Parathyroid adenoma (tissue), 2 donors: Measurements from ENCODE around the gene PLEKHG5.
A peak's percentile ranks its signal among the peaks of the same experiment; 100 is the strongest.

Experiments
- H2AFZ ChIP-seq: fragments of 300-600 bp; sonication (generic); one replicate; pipeline ENCODE4 v1.7.0; 2017; ENCODE audit warnings: antibody characterized with exemption, mild to moderate bottlenecking
- H3K27ac ChIP-seq: fragments of 300-600 bp; sonication (generic); one replicate; pipeline ENCODE4 v1.7.0; 2017
- H3K27me3 ChIP-seq: fragments of 300-600 bp; sonication (generic); one replicate; pipeline ENCODE4 v1.7.0; 2017; ENCODE audit warnings: low read length; ENCODE audit not compliant: control insufficient read depth, insufficient read depth
- H3K36me3 ChIP-seq: fragments of 300-600 bp; sonication (generic); one replicate; pipeline ENCODE4 v1.7.0; 2017; ENCODE audit warnings: low read length; ENCODE audit not compliant: control insufficient read depth, insufficient read depth
- H3K4me1 ChIP-seq: fragments of 300-600 bp; sonication (generic); one replicate; pipeline ENCODE4 v1.7.0; 2017; ENCODE audit warnings: control low read depth
- H3K4me2 ChIP-seq: fragments of 300-600 bp; sonication (generic); one replicate; pipeline ENCODE4 v1.7.0; 2017; ENCODE audit warnings: low read length
- H3K4me3 ChIP-seq: fragments of 300-600 bp; sonication (generic); one replicate; pipeline ENCODE4 v1.7.0; 2017; ENCODE audit warnings: low read depth, low read length
- H3K79me2 ChIP-seq: fragments of 300-600 bp; sonication (generic); one replicate; pipeline ENCODE4 v1.7.0; 2017; ENCODE audit warnings: control low read depth
- H3K9ac ChIP-seq: fragments of 300-600 bp; sonication (generic); one replicate; pipeline ENCODE4 v1.7.0; 2017; ENCODE audit warnings: mild to moderate bottlenecking
- H3K9me3 ChIP-seq: fragments of 300-600 bp; sonication (generic); one replicate; pipeline ENCODE4 v1.7.0; 2017; ENCODE audit warnings: low read length; ENCODE audit not compliant: control insufficient read depth
- TF ChIP-seq, protein P1 (sequence below): fragments of 300-600 bp; sonication (generic); IDR thresholded peaks from one replicate; pipeline ENCODE4 v1.7.0; 2017; ENCODE audit warnings: antibody characterized with exemption, mild to moderate bottlenecking
- donor health status: primary hyperparathyroidism.

The PLEKHG5 gene

DNA sequence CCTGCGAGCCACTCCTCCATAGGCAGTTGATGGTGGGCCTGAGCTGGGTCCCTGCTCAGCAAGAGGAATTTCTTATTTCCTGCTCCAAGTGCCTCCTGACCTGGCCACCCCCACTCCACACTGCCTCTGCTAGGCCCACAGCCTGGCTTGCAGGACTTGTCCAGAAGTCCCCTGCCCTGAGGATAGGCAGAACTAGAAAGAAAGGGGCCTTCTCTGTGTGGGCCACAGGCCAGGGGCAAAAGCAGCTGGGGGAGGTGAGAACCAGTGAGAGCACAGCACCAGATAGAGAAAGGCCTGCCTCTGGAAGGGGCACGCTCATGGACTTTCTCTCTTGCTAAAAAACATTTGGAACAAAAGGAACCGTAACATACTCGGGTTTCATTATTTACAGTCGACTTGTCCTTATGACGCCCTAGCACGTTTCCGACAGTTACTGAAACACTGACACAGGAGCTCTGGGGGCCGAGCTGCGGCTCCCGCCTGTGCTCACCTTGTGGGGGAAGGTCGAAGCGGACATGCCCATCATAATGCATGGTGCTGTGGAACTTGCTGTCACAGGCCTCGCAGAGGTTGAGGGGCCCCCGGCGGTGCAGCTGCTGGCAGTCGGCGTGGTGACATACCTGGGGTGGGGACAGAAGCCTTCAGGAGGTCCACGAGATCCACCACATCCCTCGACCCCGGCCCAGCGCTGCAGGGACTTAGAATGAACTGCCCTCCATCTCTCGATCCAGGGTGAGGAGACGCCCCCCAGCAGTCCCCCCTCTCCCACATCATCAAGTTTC lies 14.2 kb downstream of the PLEKHG5 start:
- H3K4me2 ChIP-seq: no peak overlapping the region
- H2AFZ ChIP-seq: no peak overlapping the region
- H3K36me3 ChIP-seq: no peaks in the 10 kb centered on the region
- H3K4me1 ChIP-seq: peaks cover 7% of the 10 kb centered on the region
- no peaks in the 10 kb centered on the region for H3K27me3 ChIP-seq
- H3K79me2 ChIP-seq: no peaks in the 10 kb centered on the region
- no peak overlapping the region for H3K9ac ChIP-seq
- TF ChIP-seq, protein P1, sequence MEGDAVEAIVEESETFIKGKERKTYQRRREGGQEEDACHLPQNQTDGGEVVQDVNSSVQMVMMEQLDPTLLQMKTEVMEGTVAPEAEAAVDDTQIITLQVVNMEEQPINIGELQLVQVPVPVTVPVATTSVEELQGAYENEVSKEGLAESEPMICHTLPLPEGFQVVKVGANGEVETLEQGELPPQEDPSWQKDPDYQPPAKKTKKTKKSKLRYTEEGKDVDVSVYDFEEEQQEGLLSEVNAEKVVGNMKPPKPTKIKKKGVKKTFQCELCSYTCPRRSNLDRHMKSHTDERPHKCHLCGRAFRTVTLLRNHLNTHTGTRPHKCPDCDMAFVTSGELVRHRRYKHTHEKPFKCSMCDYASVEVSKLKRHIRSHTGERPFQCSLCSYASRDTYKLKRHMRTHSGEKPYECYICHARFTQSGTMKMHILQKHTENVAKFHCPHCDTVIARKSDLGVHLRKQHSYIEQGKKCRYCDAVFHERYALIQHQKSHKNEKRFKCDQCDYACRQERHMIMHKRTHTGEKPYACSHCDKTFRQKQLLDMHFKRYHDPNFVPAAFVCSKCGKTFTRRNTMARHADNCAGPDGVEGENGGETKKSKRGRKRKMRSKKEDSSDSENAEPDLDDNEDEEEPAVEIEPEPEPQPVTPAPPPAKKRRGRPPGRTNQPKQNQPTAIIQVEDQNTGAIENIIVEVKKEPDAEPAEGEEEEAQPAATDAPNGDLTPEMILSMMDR: no peak
- no peak overlapping the region for H3K27ac ChIP-seq
- H3K4me3 ChIP-seq: no peak overlapping the region
- no peaks in the 10 kb centered on the region for H3K9me3 ChIP-seq

DNA sequence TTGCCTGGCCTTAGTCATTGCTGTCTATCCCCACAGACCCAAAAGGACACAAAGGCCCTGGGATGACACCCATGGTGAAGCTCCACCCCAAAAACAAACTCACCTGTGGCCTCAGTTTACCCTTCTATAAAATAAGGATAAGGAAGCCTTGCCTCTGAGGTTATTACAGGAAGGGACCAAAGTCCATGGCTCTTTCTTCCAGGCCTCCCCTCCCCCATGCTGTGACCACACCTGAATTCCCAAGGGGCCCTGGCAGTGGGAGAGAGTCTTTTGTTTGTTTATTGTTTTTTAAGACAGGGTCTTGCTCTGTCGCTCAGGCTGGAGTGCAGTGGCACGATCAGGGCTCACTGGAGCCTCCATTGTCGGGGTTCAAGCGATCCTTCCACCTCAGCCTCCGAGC lies 15.0 kb downstream of the PLEKHG5 start:
- Histone ChIP-seq H3K4me1 (peaks cover 7% of the 10 kb centered on the region), H3K79me2 (no peaks in the 10 kb centered on the region), H3K36me3 (no peaks in the 10 kb centered on the region), H3K9me3 (no peaks in the 10 kb centered on the region), H3K27ac (no peak overlapping the region), H3K9ac (no peak overlapping the region), H3K4me2 (no peak overlapping the region), H2AFZ (no peak overlapping the region), H3K27me3 (no peaks in the 10 kb centered on the region), H3K4me3 (no peak overlapping the region)
- TF ChIP-seq, protein P1: no peak

DNA sequence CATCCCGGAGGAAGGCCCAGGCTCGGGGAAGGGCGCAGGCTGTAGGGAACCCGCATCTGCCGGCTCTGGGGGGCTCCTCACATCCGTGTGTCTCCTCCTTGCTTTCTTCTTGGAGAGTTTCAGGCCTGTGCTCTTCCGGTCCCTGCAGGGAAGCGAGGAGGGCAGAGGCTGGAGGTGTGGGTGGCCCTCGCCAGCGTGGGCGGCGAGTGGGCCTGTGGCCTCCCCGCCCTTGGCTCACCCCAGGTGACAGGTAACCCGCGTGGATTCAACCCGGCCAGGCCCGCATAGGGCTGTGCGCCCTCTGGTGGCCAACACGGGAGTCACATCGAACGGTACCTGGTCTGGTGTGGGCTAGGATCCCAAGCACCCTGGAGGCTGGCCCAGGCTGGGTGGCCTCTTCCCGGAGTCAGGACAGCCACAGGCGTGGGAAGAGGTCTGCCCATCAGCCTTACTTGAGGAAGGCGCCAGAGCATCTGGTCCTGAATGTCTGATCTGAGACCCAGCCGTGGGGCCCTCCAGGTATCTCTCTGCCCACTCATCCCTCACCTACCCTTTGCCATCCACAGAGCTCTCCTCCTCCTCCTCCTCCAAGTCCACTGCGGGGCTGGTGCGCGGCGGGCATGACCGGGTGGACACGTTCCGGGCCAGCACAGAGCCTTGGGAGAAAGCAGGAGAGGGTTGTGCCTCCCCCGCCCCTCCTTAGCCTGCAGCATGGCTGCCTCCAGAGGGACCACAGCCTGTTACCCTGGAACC lies 15.9 kb downstream of the PLEKHG5 start:
- no peak overlapping the region for H3K9ac ChIP-seq
- TF ChIP-seq, protein P1: peak; percentile 75

DNA sequence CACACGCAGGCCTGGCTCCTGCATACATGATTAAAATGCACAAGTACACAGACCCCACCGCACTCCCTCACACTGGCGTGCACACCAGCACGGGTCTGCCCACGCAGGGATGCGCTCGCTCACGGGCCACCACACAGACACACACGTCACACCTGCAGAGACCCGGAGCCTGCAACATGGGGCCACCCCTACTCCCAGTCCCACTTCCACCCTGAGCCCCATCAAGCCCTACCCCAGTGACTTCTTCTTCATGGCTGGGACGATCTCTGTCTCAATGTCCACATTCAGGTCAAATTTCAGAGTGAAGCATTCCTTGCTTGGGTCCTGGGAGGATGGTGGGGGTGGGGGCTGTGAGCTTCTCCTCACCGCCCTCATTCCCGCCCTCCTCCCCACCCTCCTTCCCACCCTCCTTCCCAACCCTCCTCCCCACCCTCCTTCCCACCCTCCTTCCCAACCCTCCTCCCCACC lies 16.6 kb downstream of the PLEKHG5 start:
- Histone ChIP-seq H3K4me3 (no peak overlapping the region), H3K27ac (no peak overlapping the region), H3K9me3 (no peaks in the 10 kb centered on the region), H3K36me3 (no peaks in the 10 kb centered on the region), H3K4me2 (no peak overlapping the region), H3K9ac (no peak overlapping the region), H3K27me3 (no peaks in the 10 kb centered on the region), H3K79me2 (no peaks in the 10 kb centered on the region), H2AFZ (no peak overlapping the region), H3K4me1 (peaks cover 7% of the 10 kb centered on the region)
- TF ChIP-seq, protein P1: no peak

More for the DNA sequence above, 15.9 kb downstream of the PLEKHG5 start:
- H3K36me3 ChIP-seq: no peaks in the 10 kb centered on the region
- no peak overlapping the region for H3K4me2 ChIP-seq
- H3K4me1 ChIP-seq: peaks cover 7% of the 10 kb centered on the region
- no peak overlapping the region for H3K27ac ChIP-seq
- no peak overlapping the region for H3K4me3 ChIP-seq
- H3K9me3 ChIP-seq: no peaks in the 10 kb centered on the region
- no peaks in the 10 kb centered on the region for H3K79me2 ChIP-seq
- H3K27me3 ChIP-seq: no peaks in the 10 kb centered on the region
- no peak overlapping the region for H2AFZ ChIP-seq
